NAMALWA (cell line): ENCODE results near the gene C15orf61.

Experiments used
- DNase-seq: peaks from one replicate; pipeline ENCODE4 v3.0.0-alpha.2; 2015; ENCODE audit warnings: low spot score

The C15orf61 gene

GRCh38 chr15:67549736-67550135 lies 28.8 kb downstream of the C15orf61 start:
- no peak for DNase-seq

GRCh38 chr15:67550522-67550921 lies 29.6 kb downstream of the C15orf61 start:
- no peak for DNase-seq

- no peak for DNase-seq
Observed at GRCh38 chr15:67551207-67551743, 30.3 kb downstream of the C15orf61 start.

- no peak for DNase-seq
Observed at GRCh38 chr15:67554580-67554979, 33.6 kb downstream of the C15orf61 start.

- no peak for DNase-seq
Observed at GRCh38 chr15:67556976-67557570, 36.1 kb downstream of the C15orf61 start.

GRCh38 chr15:67558502-67558901 lies 37.6 kb downstream of the C15orf61 start:
- DNase-seq: no peak

GRCh38 chr15:67559158-67559557 lies 38.2 kb downstream of the C15orf61 start:
- no peak for DNase-seq

- no peak for DNase-seq
Observed at GRCh38 chr15:67559576-67559975, 38.6 kb downstream of the C15orf61 start.

- no peak for DNase-seq
Observed at GRCh38 chr15:67560320-67560719, 39.4 kb downstream of the C15orf61 start.

GRCh38 chr15:67563092-67563491 lies 42.2 kb downstream of the C15orf61 start:
- no peak for DNase-seq

- DNase-seq: peak; percentile 40
Observed at GRCh38 chr15:67564021-67564967, 43.4 kb downstream of the C15orf61 start.

GRCh38 chr15:67564968-67565345 lies 44.0 kb downstream of the C15orf61 start:
- DNase-seq: no peak

- no peak for DNase-seq
Observed at GRCh38 chr15:67569668-67570067, 48.7 kb downstream of the C15orf61 start.

GRCh38 chr15:67570875-67571647 lies 50.1 kb downstream of the C15orf61 start:
- DNase-seq: no peak

GRCh38 chr15:67571648-67572415 lies 50.9 kb downstream of the C15orf61 start:
- DNase-seq: no peak

- DNase-seq: no peak
Observed at GRCh38 chr15:67573194-67573593, 52.3 kb downstream of the C15orf61 start.

- DNase-seq: no peak
Observed at GRCh38 chr15:67575039-67575502, 54.1 kb downstream of the C15orf61 start.

- no peak for DNase-seq
Observed at GRCh38 chr15:67578020-67578600, 57.2 kb downstream of the C15orf61 start.

- DNase-seq: no peak
Observed at GRCh38 chr15:67579164-67579563, 58.2 kb downstream of the C15orf61 start.
